Activated CD4-positive, alpha-beta memory T cell treated with anti-CD3 and anti-CD28 coated beads, Interleukin-2, amount 10 ng/mL, durations not matched to agents 7 days and 5 days (primary cell): Measurements from ENCODE around the gene ST3GAL5. TPM values are rescaled to one million over a fixed set of nuclear protein-coding genes. Genes with fewer than 3 reads are reported as not detected.

Experiments used
- CTCF ChIA-PET: fragments of 350-600 bp; sonication (Branson Sonifier 250); formaldehyde crosslinking; loops from one replicate; lab custom pipeline; 2021; ENCODE audit warnings: antibody characterized with exemption, inconsistent platforms; lab: Charles Lee
- POLR2A ChIA-PET: fragments of 350-600 bp; sonication (Branson Sonifier 250); formaldehyde crosslinking; loops from one replicate; lab custom pipeline; 2021; ENCODE audit warnings: antibody characterized with exemption; lab: Charles Lee
- DNase-seq: peaks from one replicate; pipeline ENCODE4 v3.0.0-alpha.2; 2020
- H3K27ac Mint-ChIP-seq: one replicate; pipeline ENCODE4 v1.8.0; 2021; ENCODE audit warnings: mild to moderate bottlenecking, mixed read lengths
- H3K27me3 Mint-ChIP-seq: one replicate; pipeline ENCODE4 v1.8.0; 2021; ENCODE audit warnings: mixed read lengths
- H3K36me3 Mint-ChIP-seq: one replicate; pipeline ENCODE4 v1.8.0; 2021; ENCODE audit warnings: low read depth, mixed read lengths
- H3K4me1 Mint-ChIP-seq: one replicate; pipeline ENCODE4 v1.8.0; 2021; ENCODE audit warnings: mixed read lengths
- H3K4me3 Mint-ChIP-seq: one replicate; pipeline ENCODE4 v1.8.0; 2021; ENCODE audit warnings: mild to moderate bottlenecking, mixed read lengths
- H3K9me3 Mint-ChIP-seq: one replicate; pipeline ENCODE4 v1.8.0; 2021; ENCODE audit warnings: mixed read lengths
- total RNA-seq, 2 experiments: library from RNA; stranded (reverse); gene quantifications; one replicate each; pipeline ENCODE4 v1.2.3, GENCODE V29; 2021

The ST3GAL5 gene
- total RNA-seq, 2 experiments from 2014 or later = 58.3 to 67.1 TPM

GRCh38 chr2:85867556-85868292, 21.1 kb downstream of the ST3GAL5 start:
- ChIA-PET POLR2A (interaction anchor here (2.3 to 7.5 kb wide), 2 partner anchors 15 to 21 kb away, joined by 15 to 70 read pairs; partner anchors contain the start of gene ST3GAL5), CTCF (interaction anchor here (1.1 to 2.1 kb wide), 3 partner anchors 20 to 40 kb away, joined by 4 to 6 read pairs (median 5); no protein-coding TSS in a partner anchor)
- no peaks in the 10 kb centered on the region for H3K9me3 Mint-ChIP-seq
- DNase-seq = no peak
- H3K4me1 Mint-ChIP-seq = peaks cover 43% of the 10 kb centered on the region
- no peak overlapping the region for H3K4me3 Mint-ChIP-seq
- no peak overlapping the region for H3K27ac Mint-ChIP-seq
- H3K36me3 Mint-ChIP-seq = peaks cover 54% of the 10 kb centered on the region
- no peaks in the 10 kb centered on the region for H3K27me3 Mint-ChIP-seq

DNA sequence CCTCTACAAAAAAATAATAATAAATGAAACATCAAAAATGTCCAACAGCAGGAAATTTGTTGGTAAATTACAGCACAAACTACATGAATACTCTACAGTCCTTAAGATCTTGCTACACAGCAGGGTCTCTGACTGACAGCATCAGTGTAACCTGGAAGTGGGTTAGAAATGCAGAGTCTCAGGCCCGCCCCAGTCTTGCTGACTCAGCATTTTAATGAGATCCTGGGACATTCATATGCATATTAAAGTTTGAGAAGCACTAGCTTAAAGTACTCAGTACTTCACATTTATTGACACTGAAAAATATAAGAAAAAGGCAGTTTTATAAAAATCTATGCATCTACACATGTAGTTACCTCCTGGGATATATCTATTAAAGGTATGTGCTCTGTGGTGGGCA, 21.7 kb downstream of the ST3GAL5 start:
- CTCF ChIA-PET = interaction anchor here (0.9 to 1.6 kb wide), 6 partner anchors 20 to 169 kb away, joined by 3 to 7 read pairs (median 4); no protein-coding TSS in a partner anchor
- peaks cover 49% of the 10 kb centered on the region for H3K4me1 Mint-ChIP-seq
- DNase-seq = no peak
- H3K36me3 Mint-ChIP-seq = peaks cover 57% of the 10 kb centered on the region
- no peak overlapping the region for H3K27ac Mint-ChIP-seq
- no peaks in the 10 kb centered on the region for H3K9me3 Mint-ChIP-seq
- POLR2A ChIA-PET = interaction anchor here (2.3 to 7.5 kb wide), 2 partner anchors 14 to 21 kb away, joined by 15 to 70 read pairs; partner anchors contain the start of gene ST3GAL5
- no peaks in the 10 kb centered on the region for H3K27me3 Mint-ChIP-seq
- no peak overlapping the region for H3K4me3 Mint-ChIP-seq

- H3K4me1 Mint-ChIP-seq = peaks cover 59% of the 10 kb centered on the region
- peaks cover 59% of the 10 kb centered on the region for H3K36me3 Mint-ChIP-seq
- H3K4me3 Mint-ChIP-seq = no peak overlapping the region
- no peak overlapping the region for H3K27ac Mint-ChIP-seq
- no peaks in the 10 kb centered on the region for H3K27me3 Mint-ChIP-seq
- ChIA-PET POLR2A (interaction anchor here (0.9 to 7.5 kb wide), 4 partner anchors 13 to 171 kb away, joined by 4 to 70 read pairs (median 10); partner anchors contain the start of gene ST3GAL5), CTCF (interaction anchor here (0.9 to 1.6 kb wide), 5 partner anchors 21 to 170 kb away, joined by 3 to 7 read pairs (median 3); no protein-coding TSS in a partner anchor)
- no peak for DNase-seq
- H3K9me3 Mint-ChIP-seq = no peaks in the 10 kb centered on the region
Measured at GRCh38 chr2:85866165-85866659, 22.6 kb downstream of the ST3GAL5 start.

DNA sequence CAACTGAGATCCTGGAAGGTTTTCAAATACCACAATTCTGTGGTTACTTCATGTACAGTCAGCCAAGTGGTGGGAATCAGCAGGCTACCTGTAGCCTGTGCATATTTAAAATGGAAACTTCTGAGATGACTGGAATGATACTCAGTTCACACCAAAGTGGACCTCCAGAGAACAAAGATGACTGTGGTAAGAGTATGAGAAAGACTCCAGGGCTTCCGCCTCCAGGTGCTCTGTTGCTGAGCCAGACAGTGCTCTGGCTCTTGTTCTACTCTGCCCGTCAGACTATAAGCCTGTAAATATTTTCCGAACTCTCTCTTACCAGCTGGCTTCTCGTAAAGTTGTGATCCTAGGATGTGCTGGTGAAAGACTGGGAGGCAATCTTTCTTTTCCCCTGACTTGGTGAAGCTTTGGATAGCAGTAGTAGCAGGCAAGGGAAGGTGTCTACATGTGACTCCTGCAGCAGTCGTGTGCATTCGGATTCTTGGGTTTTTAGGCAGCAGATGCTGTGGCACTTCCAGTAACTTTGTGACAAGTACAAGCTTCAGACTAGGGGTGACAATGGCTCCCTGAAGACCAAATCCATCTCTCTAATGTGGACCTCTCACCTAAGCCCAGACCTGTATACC, 23.1 kb downstream of the ST3GAL5 start:
- ChIA-PET POLR2A (interaction anchor here (0.9 to 7.5 kb wide), 7 partner anchors 13 to 327 kb away, joined by 3 to 70 read pairs (median 4); partner anchors contain the start of genes MAT2A and ST3GAL5), CTCF (interaction anchor here (1.0 to 4.1 kb wide), 5 partner anchors 21 to 214 kb away, joined by 3 to 12 read pairs (median 4); no protein-coding TSS in a partner anchor)
- H3K9me3 Mint-ChIP-seq = no peaks in the 10 kb centered on the region
- H3K27ac Mint-ChIP-seq = no peak overlapping the region
- H3K36me3 Mint-ChIP-seq = peaks cover 64% of the 10 kb centered on the region
- H3K4me1 Mint-ChIP-seq = peaks cover 64% of the 10 kb centered on the region
- no peak overlapping the region for H3K4me3 Mint-ChIP-seq
- H3K27me3 Mint-ChIP-seq = no peaks in the 10 kb centered on the region
- DNase-seq = no peak

- CTCF ChIA-PET = interaction anchor here (0.9 to 4.1 kb wide), 4 partner anchors 22 to 215 kb away, joined by 3 to 12 read pairs (median 8); no protein-coding TSS in a partner anchor
- DNase-seq = no peak
- Mint-ChIP-seq H3K4me1 (peaks cover 74% of the 10 kb centered on the region), H3K4me3 (no peak overlapping the region), H3K27me3 (no peaks in the 10 kb centered on the region), H3K27ac (no peak overlapping the region), H3K36me3 (peaks cover 66% of the 10 kb centered on the region), H3K9me3 (no peaks in the 10 kb centered on the region)
- POLR2A ChIA-PET = interaction anchor here (0.9 to 7.5 kb wide), 4 partner anchors 12 to 326 kb away, joined by 3 to 70 read pairs (median 4); partner anchors contain the start of gene MAT2A
Measured at GRCh38 chr2:85864654-85865053, 24.1 kb downstream of the ST3GAL5 start.

DNA sequence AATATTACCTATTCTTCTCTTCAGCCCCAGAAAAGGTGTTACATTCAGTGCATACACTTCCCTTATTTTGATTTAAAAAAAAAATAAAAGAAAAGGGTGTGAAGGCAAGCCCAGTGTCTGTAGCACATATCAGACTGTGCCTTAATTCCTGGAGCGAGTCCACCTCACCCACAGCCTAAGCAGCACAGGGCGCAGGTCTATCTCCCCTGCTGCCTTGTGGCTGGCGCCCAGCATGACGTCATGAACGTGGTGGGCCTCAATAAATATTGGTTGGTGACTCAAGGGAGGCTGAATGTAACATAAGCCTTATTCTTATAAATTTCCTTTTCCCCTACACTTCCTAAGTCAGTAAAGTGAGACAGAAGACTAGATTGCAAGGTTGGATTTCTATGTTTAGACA, 26.4 kb downstream of the ST3GAL5 start:
- Mint-ChIP-seq H3K27ac (peak overlapping the region; percentile 85), H3K9me3 (no peaks in the 10 kb centered on the region), H3K4me1 (peaks cover 76% of the 10 kb centered on the region), H3K36me3 (peaks cover 73% of the 10 kb centered on the region), H3K4me3 (no peak overlapping the region), H3K27me3 (no peaks in the 10 kb centered on the region)
- CTCF ChIA-PET = interaction anchor here (1.2 to 4.1 kb wide), 4 partner anchors 31 to 217 kb away, joined by 3 to 12 read pairs (median 6); no protein-coding TSS in a partner anchor
- DNase-seq = peak; percentile 47
- POLR2A ChIA-PET = interaction anchor here (1.1 to 7.5 kb wide), 2 partner anchors 9 to 26 kb away, joined by 6 to 70 read pairs; no protein-coding TSS in a partner anchor

GRCh38 chr2:85861650-85862049, 27.1 kb downstream of the ST3GAL5 start:
- Mint-ChIP-seq H3K27ac (peak overlapping the region; percentile 85), H3K4me3 (peak overlapping the region; percentile 62), H3K36me3 (peaks cover 72% of the 10 kb centered on the region), H3K9me3 (no peaks in the 10 kb centered on the region), H3K27me3 (no peaks in the 10 kb centered on the region), H3K4me1 (peaks cover 69% of the 10 kb centered on the region)
- ChIA-PET CTCF (interaction anchor here (0.6 to 4.1 kb wide), 5 partner anchors 34 to 1075 kb away, joined by 4 to 12 read pairs (median 4); no protein-coding TSS in a partner anchor), POLR2A (interaction anchor here (0.6 to 7.5 kb wide), 4 partner anchors 9 to 219 kb away, joined by 3 to 70 read pairs (median 6); no protein-coding TSS in a partner anchor)
- DNase-seq = no peak

DNA sequence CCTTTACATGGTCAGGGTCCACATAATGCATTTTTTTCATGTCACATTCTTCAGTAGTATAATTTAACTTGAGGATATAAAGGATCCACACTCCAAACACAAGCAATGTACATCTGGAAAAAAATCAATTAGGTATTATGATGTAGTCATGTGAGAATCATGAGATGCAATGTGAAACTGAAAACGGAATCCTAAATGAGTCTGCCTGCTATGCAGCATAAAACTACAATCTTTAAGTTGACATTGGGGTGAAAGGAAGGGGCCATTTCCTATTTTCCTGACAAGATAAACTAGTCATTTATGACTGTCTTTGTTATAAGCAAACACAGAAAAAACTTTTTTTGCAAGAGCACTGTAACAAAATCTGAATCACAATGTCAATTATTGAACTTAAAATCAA, 27.6 kb downstream of the ST3GAL5 start:
- peak overlapping the region; percentile 62 for H3K4me3 Mint-ChIP-seq
- no peaks in the 10 kb centered on the region for H3K9me3 Mint-ChIP-seq
- ChIA-PET CTCF (interaction anchor here (0.8 to 4.1 kb wide), 4 partner anchors 34 to 218 kb away, joined by 4 to 12 read pairs (median 6); no protein-coding TSS in a partner anchor), POLR2A (interaction anchor here (0.9 to 7.5 kb wide), 3 partner anchors 8 to 175 kb away, joined by 5 to 70 read pairs (median 8); no protein-coding TSS in a partner anchor)
- H3K27ac Mint-ChIP-seq = peak overlapping the region; percentile 85
- DNase-seq = no peak
- peaks cover 72% of the 10 kb centered on the region for H3K36me3 Mint-ChIP-seq
- H3K27me3 Mint-ChIP-seq = no peaks in the 10 kb centered on the region
- H3K4me1 Mint-ChIP-seq = peaks cover 64% of the 10 kb centered on the region

GRCh38 chr2:85858841-85859240, 29.9 kb downstream of the ST3GAL5 start:
- CTCF ChIA-PET = interaction anchor here (1.5 kb wide), 1 partner anchor 30 kb away, joined by 11 read pairs; the partner anchor contains the start of gene ST3GAL5
- Mint-ChIP-seq H3K4me1 (peaks cover 69% of the 10 kb centered on the region), H3K27ac (no peak overlapping the region), H3K36me3 (peaks cover 83% of the 10 kb centered on the region), H3K9me3 (peaks cover 10% of the 10 kb centered on the region), H3K4me3 (no peak overlapping the region), H3K27me3 (no peaks in the 10 kb centered on the region)
- POLR2A ChIA-PET = no interaction called here
- DNase-seq = no peak

DNA sequence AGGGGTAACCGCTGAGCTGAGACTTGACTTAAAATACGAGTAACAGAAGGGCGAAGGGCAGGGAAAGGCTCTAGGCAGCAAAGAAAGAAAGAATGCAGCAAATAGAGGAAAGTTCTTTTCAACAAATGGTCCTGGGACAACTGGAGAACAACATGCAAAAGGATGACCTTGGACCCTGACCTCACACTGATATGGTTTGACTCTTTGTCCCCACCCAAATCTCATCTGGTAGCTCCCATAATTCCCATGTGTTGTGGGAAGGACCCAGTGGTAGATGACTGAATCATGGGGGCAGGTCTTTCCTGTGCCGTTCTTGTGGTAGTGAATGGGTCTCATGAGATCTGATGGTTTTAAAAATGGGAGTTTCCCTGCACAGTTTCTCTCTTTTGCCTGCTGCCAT, 33.9 kb downstream of the ST3GAL5 start:
- Mint-ChIP-seq H3K4me1 (peaks cover 69% of the 10 kb centered on the region), H3K27ac (peak overlapping the region; percentile 100), H3K4me3 (peak overlapping the region; percentile 9), H3K9me3 (peaks cover 10% of the 10 kb centered on the region), H3K36me3 (peaks cover 82% of the 10 kb centered on the region), H3K27me3 (no peaks in the 10 kb centered on the region)
- ChIA-PET CTCF (interaction anchor here (1.0 to 6.4 kb wide), 3 partner anchors 27 to 226 kb away, joined by 4 to 42 read pairs (median 9); partner anchors contain the start of gene ST3GAL5), POLR2A (interaction anchor here (1.3 to 5.6 kb wide), 6 partner anchors 9 to 222 kb away, joined by 4 to 70 read pairs (median 24); partner anchors contain the start of gene ST3GAL5)
- peak; percentile 17 for DNase-seq

DNA sequence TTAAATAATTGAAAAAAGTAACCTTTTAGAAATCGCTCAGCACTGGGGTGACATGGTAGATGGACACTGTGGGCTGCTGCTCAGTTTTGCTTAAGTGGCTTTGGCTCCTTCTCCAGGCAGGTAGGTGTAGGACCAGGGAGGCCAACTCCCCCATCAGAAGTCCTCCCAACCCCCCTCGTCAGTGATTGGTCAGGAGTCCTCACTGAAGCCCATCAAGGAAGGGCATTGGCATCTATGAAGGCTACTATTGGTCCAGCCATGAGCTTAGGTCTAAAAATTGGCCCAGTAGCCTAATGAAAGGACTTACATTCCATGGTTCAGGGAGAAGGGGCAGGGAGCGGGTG, 34.7 kb downstream of the ST3GAL5 start:
- H3K27ac Mint-ChIP-seq = peak overlapping the region; percentile 100
- no peaks in the 10 kb centered on the region for H3K27me3 Mint-ChIP-seq
- H3K4me1 Mint-ChIP-seq = peaks cover 67% of the 10 kb centered on the region
- CTCF ChIA-PET = interaction anchor here (1.0 to 6.4 kb wide), 6 partner anchors 23 to 226 kb away, joined by 3 to 42 read pairs (median 4); partner anchors contain the start of gene ST3GAL5
- peak overlapping the region; percentile 84 for H3K4me3 Mint-ChIP-seq
- DNase-seq = no peak
- H3K9me3 Mint-ChIP-seq = peaks cover 10% of the 10 kb centered on the region
- H3K36me3 Mint-ChIP-seq = peaks cover 82% of the 10 kb centered on the region
- POLR2A ChIA-PET = interaction anchor here (0.8 to 5.6 kb wide), 15 partner anchors 10 to 315 kb away, joined by 3 to 70 read pairs (median 9); partner anchors contain the start of genes MAT2A, POLR1A, PTCD3 and ST3GAL5
